ENCODE results near the gene OR2AG2.
"Not testable (repeated sequence)": the region's sequence is repeated elsewhere in the genome, so short reads cannot be mapped to it uniquely, and the experiment has no call there.

OR2AG2 gene, protein sequence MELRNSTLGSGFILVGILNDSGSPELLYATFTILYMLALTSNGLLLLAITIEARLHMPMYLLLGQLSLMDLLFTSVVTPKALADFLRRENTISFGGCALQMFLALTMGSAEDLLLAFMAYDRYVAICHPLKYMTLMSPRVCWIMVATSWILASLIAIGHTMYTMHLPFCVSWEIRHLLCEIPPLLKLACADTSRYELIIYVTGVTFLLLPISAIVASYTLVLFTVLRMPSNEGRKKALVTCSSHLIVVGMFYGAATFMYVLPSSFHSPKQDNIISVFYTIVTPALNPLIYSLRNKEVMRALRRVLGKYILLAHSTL

DNA sequence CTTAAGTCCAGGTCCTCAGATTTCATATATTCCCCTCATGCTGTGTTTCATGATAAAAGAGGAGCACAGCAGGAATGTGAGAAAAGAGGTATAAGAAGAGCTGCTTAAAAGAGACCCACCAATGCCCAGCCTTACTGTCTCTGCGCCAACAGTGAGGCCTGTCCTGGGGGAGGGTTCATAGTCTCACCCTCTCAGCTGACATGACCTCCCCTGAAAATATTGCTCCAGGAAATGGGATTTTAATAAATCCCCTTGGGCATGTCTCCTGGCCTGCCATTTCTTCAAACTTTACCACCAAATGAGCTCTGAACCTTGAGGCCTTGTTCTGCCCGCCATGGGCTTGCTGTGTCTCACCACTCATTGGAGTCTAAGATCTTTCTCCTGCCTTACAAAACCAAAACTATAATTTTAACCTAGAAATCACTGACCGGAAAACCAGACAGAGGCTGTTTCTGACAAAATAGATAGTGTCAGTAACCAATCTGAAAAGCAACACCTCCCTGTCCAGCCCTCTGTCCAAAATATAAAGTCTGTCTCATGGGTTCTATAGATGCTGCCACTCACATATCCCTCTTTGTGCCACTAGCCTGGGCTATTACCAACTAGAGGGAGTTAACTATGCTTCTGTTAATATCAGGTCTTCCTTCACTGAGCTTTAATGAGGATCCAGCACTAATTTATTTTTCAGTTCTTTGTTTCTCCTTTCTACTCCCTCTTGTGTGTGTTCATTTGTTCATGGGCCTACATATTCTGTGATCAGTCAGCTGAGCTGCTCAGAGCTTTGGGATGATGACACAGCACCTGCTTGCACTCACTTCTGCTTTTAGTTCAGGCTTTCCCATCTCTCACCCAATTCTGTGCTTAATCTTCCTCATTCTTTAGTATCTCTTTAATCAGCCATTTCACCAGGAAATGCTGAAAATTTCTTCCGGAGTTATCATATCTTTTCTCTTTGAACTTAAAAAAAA, at the start of gene OR2AG2:
OR2AG2 (minus strand) TSS at position 51 of the 968 bp plus-strand sequence. CDS start 3,019 bp downstream, outside the sequence.
- DNase-seq = no peak

DNA sequence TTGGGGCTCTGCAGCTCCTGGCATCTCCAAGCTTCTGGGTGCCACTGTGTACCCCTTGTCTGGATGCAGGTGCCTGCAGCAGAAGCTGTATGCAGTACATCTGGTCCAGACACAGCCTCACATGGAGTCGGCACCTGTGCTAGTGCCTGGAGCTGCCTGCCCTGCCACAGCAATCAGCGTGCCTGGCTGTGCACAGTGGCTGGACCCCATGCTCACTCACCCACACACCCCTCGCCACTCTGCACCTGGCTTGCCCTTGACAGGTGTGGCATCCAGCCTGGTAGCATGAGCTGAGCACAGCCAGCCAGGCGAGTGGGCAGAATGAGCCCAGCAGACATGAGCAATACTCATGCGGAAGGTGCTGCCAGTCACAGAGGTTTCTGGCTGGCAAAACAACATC, 47.2 kb upstream of the OR2AG2 start:
- no peak for DNase-seq

DNA sequence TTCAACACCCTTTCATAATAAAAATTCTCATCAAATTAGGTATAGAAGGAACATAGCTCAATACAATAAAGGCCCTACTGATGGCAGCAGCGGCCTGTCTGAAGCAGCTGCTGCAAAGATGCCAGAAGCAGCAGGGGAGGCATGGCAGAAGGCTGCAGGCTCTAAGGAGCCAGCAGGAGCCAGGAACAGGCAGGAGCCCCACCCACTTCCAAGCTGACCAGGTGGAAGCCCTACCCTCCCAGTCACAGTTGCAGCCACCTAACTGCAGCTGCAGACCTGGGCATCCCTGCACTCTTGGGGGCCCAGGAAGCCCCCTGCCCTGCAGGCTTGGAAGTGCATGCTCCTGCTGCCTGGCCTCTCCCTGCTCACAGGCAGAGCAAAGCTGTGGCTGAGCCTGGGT, 45.9 kb upstream of the OR2AG2 start:
- DNase-seq = no peak

DNA sequence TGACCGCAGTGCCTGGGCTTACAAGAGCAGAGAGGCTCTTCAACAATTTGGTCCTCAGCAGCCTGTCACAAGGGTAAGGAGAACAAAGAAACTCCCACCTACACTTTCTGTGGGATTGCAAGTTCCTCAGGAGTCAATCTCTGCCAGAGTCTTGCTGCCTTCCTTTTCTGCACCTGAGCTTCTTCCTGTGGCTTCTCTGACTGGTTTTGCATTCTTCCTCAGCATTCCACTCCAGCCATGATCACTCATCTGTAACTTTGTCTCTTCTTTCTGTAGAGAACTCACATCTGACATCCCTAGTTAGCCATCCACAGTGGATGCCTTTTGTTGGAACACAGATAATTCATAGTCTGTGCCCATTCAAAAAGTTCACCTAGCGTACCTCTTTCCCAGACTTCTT, 41.9 kb upstream of the OR2AG2 start:
- no peak for DNase-seq

DNA sequence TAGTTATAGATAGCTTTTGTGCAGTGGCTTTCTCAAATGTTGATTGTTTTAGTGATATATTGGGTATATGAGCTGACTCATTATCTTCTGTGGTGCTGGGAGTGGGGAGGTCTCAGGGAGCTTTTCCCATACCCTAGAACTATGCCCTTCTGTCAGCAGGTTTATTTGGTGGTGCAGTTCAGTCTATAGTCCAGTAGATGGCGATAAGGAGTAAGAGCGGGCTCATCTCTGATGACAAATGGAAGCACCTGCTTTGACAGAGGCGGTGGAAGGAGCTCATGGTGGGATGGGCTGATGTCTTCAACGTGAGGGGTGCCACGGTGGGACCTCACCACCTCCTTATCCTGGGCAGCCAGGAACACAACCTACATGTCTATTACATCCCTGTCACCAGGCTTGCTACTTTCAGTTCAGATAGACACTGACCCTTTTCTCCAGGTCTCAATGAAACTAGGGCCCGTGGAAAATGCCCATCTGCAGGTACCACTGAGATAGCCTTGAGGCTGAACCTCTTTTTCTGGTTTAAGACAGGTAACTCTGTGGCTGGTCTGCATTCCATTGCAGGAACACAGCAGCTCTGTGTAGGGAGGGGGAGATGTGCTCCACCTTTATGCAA, 40.7 kb upstream of the OR2AG2 start:
- DNase-seq = peak; percentile 40

DNA sequence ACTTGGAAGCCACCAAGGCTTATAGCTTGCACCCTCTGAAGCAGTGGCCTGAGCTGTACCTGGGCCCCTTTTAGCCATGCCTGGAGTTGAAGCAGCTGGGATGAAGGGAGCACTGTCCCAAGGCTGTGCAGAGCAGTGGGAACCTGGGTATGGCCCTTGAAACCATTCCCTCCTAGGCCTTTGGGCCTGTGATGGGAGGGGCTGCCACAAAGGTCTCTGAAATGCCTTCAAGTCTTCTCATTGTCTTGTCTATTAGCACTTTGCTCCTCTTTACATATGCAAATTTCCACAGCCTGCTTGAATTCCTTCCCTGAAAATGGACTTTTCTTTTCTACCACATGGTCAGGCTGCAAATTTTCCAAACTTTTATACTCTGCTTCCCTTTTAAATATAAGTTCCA, 29.3 kb upstream of the OR2AG2 start:
- DNase-seq = not testable (repeated sequence)

DNA sequence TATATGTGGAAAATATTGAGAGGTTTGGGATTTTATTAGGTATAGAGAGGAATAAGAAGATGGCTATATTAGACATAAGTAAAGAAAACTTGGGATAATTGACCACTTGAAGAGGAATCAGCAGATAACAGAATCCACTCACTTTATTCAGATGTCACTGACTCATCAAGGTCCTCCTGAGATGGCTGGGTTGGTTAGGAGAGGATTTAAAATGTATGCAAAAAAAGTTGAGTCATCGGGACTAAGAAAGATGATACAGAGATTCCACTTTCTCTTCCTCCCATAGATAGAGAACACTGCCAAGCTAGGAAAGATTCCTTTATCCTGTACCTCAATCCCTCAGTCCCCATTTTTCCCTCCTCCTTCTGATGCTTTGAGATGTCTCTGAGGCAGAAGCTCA, 27.6 kb upstream of the OR2AG2 start, which contains the start of gene OR6A2:
OR6A2 (minus strand) TSS at position 288 of the 400 bp plus-strand sequence. CDS start 3,981 bp downstream, outside the sequence.
- no peak for DNase-seq

DNA sequence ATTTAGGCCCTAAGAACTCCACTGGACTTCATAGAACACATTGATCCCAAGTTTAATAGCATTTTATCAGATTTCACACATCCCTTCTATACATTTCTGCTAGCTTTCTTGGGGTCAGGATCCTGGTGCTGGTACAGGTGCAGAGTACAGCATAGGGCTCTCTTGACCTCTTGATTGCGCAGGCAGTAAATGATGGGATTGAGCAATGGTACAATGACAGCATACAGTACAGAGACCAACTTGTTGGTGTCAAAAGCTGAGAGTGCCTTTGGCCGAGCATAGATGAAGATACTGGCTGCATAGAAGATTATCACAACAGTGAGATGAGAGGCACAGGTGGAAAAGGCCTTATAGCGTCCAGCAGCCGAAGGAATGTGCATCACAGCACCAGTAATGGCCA, 22.9 kb upstream of the OR2AG2 start:
- no peak for DNase-seq

DNA sequence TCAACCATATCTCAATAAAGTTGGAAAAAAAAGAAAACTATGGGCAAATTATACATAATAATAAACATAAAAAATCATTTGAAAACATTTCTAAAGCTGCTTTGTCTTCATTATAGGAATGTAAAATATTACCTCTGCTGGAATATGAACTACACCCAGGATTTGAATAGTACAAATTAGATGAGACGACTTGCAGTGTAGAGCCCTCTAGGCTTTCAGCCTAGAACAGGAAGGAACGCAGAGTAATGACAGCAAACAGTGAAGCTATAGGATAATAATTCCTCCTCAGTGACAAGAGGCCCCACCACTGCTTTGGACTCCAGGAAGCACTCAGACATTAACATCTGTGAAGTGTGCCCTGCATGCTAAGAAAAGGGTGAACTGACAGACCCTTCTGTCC, 18.8 kb upstream of the OR2AG2 start:
- DNase-seq = no peak

DNA sequence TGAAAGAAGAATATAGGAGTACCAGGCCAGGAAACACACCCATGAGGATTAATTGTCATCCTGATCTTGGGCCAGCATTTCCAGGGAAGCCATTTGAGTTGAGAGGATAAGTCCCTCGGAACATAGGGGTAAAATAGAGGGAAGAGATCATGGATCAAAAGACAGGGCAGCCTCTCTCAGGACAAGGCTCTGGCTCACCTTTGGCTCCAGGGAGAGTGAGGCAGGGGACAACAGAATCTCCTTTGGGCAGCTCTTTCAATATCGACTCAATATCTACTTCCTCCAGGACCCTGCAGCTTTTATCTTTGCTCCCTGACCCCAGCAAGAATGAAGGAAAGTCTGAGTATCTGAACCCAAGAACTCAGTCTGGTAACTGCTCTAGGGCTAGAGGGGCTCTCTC, 10.9 kb upstream of the OR2AG2 start, which contains the start of gene OR2AG1:
OR2AG1 (plus strand) TSS at position 301 of the 400 bp plus-strand sequence. CDS start 2,018 bp downstream, outside the sequence.
- no peak for DNase-seq

DNA sequence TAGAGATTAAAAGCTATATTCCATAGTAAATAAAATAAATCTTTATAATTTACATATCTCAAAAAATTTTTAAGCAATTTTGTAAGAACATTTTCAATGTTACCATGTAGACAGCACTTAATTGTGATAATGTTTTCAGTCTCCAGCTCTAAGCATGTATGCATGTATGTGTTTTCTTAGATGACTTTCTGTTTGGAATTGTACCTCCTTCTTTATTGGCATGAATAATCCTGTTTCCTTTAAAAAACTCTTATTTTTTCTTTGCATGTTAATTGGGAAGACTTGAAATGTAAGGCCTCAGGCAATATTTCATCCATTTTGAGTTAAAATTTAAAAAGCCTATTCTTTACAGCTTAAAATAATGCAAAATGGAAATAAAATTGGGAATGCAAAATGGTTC, 9.1 kb upstream of the OR2AG2 start:
- DNase-seq = no peak

DNA sequence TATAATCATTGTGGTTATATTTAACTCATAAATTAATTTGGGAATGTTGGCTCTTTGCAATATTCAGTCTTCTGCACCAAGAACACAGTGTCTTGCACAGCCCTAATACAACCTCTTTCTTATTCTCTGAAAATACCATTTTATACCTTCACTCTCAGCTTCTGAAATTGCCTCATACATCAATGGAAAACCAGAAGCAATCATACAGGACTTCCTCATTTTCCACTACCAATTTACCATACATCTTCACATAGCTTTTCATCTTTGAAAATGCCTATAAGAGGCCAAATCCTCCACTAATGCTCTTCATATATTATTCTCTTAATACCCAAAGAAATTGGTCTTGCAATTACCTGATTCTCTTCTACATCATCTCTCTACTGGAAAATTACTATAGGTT, 6.7 kb upstream of the OR2AG2 start:
- DNase-seq = no peak

DNA sequence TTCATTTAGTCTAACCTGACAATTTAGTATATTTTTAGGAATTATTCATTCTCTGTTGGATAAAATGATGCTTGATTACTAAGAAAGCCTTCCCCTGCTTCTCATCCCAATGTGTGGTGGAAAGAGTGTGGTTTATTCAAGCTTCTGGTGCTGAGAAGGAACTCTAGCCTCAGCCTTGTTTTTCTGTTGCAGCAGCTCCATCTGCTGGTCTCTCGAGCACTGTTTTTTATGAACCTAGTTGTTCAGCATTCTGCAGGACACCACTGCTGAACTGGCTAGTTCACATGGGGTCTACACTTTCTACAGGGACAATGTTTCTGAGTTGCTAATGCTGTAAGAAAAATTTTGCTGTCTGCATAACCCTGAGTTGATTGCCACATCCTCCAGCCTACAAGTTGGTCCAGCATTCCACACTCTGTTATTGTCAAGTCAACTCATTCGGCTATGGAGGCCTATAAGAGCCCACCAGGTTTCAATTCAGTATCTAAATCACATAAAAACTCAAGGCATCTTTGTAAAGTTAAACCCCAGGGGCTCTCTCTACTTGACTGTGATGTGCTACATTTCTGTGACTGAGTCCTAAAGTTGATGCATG, 14.3 kb downstream of the OR2AG2 start:
- peak; percentile 67 for DNase-seq

DNA sequence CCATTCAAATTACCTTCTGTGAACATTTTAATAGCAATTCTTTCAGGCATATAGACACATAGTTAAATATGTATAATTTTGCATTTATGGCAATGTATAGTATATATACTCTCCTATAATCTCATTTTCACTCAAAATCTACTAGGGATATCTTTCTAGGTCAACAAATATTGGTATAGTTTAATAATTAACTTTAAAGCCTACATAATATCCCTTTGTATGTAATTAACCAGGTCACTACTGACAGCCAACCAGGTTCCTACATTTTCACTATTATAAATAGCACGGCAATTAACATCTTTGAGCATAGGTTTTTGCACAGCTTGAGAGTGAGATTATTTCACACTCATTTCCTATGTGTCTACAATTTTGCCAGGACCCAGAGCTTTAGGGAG, 15.8 kb downstream of the OR2AG2 start:
- DNase-seq = no peak

DNA sequence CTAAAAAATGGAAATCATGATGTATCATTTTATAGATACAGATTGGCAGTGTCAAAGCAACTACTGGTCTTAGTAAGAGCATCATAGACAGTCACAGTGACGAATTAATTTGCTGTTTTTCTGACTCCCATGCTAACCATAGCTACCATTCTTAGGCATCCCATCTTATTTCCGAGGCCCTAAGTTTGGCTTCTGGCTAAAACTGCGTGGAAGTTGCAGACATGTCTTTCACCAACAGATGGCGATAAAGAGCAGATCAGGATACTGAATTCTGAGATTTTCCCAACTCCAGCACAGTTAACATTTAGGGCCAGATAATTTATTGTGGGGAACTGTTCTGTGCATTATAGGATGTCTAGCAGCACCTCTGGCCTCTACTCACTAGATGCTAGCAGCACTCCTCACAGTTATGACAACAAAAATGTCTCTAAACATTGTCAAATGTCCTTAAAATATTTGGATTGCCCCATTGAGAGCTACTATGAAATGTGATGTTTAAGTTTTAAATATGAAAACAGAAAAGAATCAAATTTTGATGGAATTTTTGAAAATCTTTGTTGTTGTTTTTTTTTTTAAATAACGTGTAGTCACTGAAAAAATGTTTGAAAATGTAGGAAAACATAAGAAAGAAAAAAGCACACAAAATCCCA, 16.3 kb downstream of the OR2AG2 start:
- peak; percentile 54 for DNase-seq

DNA sequence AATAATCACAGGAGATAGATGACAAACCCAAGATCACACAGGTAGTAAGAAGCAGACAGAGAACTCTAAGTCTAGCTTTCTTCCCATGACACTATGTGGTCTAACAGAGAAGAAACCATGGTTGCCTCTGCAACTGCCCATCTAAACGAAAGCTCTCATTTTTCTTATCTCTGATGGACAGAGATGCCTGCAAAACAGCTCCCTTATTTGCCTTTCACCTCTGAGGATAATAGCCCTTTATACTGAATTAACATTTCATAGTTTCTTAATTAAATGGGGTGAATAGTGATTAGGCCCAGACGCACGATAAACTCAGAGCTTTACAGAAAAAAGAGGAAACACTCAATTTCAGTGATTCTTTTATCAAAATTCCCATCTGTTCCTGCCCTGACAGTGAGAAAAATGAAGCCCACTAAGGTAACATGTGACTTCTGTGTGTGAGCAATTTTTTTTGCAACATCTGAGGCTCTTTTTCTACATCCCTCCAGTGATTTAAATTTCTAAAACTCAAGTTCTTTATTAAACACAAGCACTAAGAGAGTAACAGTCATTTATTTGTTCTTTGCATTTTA, 24.6 kb downstream of the OR2AG2 start:
- no peak for DNase-seq

DNA sequence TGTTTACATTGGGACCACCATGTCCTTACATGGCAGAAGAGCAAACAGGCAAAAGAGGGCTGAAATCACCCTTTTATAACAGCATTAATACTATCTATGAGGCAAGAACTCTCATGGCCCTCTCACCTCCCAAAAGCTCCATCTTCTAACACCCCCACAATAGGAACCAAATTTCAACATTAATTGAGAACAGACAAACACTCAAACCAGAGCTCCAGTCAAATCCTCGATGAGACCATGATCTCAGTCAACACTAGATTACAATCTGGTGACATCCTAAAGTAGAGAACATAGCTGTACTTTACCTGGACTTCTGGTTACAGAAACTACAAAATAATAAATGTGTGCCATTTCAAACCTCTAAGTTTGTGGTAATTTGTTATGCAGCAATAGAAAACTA, 25.1 kb downstream of the OR2AG2 start:
- no peak for DNase-seq

DNA sequence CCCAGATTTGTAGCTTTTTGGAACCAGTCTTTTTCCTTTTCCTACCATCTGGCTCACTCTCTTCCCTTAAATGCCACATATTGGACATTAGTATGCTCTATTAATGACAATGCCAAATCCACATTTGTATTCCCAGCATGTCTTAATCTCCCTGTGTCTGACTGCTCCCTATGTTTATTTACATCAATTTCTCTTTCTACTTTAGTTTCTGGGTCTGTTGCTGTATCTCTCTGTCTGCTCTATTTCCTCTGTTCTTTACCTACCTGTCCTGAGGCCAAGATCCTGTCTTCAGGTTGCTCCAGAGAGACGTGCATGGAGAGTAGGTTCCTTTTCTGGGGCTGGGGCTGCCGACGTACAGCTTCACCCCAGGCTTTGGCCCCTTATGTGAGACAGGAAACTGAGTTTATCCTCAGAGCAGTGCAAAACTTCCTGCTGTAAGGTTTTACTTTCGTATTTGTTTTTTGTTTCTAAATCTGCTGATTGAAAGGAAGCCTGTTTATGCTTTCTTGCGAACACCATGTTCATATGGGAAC, 25.6 kb downstream of the OR2AG2 start:
- DNase-seq = peak; percentile 40

DNA sequence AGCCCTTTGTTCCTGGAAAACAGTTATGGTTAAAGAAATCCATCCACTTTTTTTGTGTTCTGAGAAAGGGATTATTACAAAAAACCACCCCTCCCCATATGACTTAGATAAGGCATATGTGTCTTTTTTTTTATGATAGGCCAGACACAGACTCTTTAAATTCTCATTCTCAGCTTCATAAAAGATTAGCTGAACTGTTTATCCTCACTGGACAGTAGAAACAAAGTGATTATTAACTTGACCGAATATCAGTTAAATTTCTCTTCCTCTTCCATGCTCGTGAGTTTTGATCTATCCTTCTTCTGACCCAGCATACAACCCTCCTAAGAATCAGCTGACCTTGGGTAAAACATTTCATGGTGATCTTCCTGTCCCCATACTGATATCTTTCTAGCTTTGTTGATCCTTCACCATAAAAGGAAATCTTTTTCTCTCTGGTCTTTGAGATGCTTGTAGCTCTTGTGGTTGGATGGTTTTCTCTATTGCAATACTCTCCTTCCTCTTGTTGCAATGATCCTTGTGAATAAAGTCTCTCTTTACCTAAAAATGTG, 26.2 kb downstream of the OR2AG2 start:
- DNase-seq = no peak

DNA sequence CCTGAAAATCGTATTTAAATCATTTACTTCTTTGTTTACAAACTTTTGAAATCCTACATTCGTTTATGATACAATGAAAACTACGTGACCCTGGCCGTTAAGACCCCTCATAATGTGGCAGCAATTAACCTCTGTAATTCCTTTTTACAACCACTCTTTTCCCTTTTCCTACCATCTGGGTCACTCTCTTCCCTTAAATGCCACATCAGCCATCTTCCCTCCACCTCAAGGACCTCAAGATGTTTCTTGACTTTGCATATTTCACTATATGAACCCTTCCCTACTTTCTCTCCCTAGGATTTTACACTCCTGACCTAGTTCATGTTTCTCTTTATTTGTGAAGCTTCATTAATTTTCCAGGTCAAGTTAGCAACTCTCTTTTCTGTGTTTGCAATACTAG, 26.8 kb downstream of the OR2AG2 start:
- no peak for DNase-seq

DNA sequence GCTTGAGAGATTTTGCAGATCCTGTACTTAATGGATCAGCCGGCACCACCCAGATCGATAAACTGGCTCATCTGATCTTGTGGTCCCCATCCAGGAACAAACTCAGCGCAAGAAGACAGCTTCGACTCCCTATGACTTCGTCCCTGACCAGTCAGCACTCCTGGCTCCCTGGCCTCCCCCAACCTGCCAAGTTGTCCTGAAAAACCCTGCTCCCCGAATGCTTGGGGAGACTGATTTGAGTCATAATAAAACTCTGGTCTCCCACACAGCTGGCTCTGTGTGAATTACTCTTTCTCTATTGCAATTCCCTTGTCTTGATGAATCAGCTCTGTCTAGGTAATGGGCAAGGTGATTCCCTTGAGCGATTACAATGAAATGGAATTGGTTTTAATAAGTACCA, 29.5 kb downstream of the OR2AG2 start:
- DNase-seq = peak; percentile 45
